ENCODE data around the gene MPEG1. TPM values are rescaled to one million over a fixed set of nuclear protein-coding genes. Genes with fewer than 3 reads are reported as not detected.

The MPEG1 gene
- total RNA-seq, 1 experiment from 2014 or later: not detected

GRCh38 chr11:59218893-59219292 is 6.2 kb upstream of the MPEG1 start:
- DNase-seq (ENCODE audit: low spot score): no peak

DNA sequence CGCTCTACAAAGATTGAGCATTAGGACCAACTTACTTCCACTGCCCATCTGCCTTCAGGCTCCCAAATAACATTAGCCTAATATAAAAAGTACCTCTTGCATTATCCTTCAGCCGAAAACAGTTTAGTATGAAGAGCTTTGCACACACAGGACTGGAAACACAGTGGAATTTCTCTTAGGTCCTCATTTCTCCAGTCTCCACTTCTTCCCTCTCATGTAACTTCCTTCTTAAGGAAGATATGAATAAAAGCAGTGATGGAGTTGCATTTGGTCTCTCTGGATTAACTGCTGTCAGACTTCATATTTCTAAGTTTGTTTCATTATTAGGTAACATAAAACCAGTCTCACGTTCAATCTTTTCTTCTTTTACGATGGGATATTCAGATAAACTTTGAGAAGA is 5.6 kb upstream of the MPEG1 start:
- DNase-seq (ENCODE audit: low spot score): no peak

DNA sequence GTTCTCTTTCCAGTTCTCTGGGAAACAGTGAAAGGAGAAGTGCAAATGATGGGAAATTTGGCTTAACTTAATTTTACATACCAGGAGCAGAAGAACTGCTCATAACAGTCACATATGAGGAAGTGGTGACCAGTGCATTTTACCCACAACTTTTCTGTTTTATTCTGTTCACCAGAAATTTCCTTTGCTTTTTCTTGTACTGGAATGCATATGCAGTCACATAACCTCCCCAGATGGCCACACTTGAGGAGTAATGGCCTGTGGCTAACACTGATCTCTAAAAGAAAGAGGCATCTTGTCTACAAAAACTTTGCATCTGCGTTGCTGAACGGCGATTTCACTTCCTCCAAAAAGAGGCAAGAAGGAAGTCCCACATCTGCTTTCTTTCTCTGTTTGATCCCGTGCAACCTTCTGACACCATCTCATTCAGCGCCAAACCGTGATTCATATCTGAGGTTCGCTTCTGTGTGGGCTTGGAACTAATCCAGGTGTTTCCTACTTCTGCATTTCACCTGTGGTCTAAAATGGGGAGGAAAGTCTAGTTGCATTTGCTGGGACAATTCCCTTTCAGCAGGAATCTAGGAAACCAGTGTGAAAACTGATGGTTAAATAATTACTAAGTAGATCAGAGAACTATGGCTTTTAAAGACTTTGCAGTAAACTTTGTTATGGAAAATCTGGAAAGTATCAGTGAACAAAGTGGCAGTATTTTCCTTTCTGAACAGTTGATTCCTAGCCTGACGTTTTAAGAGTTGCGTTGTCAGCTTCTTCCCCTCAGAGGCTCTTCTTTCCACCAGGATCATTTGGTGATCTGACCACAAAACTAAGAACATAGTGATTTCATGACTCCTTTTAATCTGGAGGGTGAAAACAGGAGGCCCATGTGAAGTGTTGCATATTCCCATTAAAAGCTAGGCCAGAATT is 4.2 kb upstream of the MPEG1 start:
- DNase-seq (ENCODE audit: low spot score): peak; percentile 16

DNA sequence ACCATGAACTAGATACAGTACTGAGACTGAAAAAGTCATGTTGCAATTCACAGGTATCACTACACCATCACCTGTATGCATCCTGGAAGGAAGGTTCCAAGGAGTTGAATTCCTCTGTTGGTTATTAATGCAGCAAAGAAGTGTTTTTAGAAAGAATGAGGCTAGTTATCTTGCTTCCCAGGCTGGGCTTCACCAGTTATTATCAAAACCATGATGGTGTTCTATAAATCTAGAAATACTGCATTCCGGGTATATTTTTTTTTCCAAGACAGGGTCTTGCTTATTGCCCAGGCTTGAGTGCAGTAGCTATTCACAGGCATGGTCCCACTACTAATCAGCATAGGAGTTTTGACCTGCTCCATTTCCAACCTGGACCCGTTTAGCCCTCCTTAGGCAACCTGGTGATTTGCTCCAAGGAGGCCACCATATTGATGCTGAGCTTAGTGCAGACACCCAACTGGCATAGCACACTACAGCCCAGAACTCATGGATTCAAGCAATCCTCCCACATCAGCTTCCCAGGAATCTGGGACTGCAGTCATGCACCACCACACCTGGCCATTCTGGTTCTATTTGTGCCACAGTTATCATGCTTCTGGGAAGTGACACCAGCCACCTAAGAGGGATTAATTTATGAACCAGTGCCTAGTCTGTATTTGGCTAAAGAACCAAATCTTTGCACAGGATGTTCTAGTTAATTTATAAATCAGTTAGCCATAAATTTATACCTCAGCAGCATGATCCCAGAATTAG is 1.6 kb upstream of the MPEG1 start:
- DNase-seq (ENCODE audit: low spot score): no peak

GRCh38 chr11:59212222-59212621 is 505 bp downstream of the MPEG1 start:
- no peak for DNase-seq (ENCODE audit: low spot score)

GRCh38 chr11:59208956-59209355 is 3.8 kb downstream of the MPEG1 start:
- DNase-seq (ENCODE audit: low spot score): no peak

DNA sequence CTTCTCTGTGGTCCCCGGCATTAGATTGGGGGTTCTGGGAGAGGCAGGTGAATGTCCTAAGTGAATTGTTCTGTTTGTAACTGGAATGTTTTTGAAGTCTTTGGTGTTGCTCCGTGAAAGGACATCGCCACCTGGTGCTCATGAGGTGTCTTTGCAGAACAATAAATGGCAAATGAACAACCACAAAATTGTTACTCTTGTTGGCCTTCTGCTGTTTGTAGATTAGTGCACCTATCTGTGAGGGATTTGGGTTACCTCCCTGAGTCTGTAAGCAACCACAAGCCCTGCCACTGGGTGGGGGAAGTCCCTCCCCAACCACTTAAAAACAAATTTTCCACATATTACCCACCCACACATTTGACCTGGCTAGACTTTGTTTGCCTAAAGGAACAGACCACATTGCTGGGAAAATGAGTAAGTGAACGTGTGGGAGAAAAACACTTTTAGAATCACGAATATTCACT is 4.7 kb downstream of the MPEG1 start:
- DNase-seq (ENCODE audit: low spot score): peak; percentile 63

DNA sequence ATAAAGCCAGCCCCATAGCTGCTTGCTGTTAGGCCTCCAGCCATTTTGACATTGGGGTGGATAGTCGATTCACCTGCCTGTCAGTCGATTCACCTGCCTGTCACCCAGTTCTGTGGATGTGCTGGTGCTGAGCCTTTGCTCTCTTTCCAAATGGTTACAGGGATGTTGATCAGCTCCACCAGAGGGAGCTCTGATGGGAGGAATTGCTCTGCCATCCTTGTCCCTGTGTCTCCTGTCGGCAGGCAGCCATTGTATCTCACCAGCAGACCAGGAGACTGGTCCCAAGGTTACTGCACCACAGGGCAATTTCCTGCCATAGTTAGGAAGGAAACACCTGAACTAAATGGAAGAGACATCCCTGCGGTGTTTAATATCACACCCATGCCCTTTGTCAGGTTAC is 6.1 kb downstream of the MPEG1 start:
- peak; percentile 41 for DNase-seq (ENCODE audit: low spot score)

DNA sequence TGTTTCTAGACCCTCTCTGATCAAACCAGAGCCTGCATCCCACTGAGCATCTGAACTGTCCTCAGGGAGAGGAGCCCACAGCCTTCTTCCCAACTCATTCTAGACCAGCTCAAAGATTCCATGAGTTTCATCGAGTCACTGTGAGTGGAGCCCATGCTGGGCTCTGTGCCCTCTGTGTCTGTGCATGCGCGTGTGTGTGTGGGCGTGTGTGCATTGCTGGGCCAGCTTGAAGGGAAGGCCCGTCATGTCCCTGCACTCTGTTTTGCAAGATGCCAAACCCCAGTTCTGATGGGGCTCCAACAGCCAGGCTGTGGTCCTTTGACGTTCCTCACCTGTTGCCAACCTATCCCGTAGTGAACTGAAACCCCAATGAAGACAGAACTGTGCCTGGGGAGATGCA is 7.1 kb downstream of the MPEG1 start:
- no peak for DNase-seq (ENCODE audit: low spot score)

GRCh38 chr11:59204746-59205145 is 8.0 kb downstream of the MPEG1 start:
- no peak for DNase-seq (ENCODE audit: low spot score)

DNA sequence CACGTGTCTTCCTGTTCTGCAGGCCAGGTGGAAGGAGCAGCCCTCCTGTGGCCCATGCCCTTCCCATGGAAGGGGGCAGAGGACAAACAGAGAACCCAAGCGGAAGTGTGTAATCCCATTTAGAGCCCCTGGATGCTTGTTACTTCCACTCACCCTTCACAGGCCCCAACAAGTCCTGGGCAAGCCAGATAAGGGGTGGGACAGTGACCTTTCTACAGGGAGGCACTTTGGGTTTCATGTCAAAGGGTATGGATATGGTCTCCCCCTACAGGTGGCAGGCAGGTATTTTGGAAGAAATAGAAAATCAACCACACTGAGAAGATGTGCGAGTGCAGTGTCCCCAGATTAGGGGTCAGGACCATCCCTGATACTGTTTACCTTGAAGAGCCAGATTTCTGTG is 11.4 kb downstream of the MPEG1 start:
- DNase-seq (ENCODE audit: low spot score): no peak

DNA sequence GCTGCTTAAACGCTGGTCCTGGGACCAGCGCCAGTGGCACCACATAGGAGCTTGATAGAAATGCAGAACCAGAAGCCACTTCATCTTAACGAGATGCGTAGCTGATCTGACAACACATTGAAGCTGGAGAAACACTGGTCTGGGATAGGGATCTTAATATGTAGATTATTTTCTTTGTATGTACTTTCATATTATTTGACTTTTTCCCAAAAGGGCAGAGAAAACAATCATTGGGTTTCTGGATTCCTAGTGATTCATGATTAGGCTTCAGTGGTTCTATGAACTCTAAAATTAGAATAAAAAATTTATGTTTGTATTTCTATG is 12.3 kb downstream of the MPEG1 start:
- no peak for DNase-seq (ENCODE audit: low spot score)

GRCh38 chr11:59199546-59200422 is 12.9 kb downstream of the MPEG1 start:
- no peak for DNase-seq (ENCODE audit: low spot score)

GRCh38 chr11:59198726-59199125 is 14.0 kb downstream of the MPEG1 start:
- no peak for DNase-seq (ENCODE audit: low spot score)

DNA sequence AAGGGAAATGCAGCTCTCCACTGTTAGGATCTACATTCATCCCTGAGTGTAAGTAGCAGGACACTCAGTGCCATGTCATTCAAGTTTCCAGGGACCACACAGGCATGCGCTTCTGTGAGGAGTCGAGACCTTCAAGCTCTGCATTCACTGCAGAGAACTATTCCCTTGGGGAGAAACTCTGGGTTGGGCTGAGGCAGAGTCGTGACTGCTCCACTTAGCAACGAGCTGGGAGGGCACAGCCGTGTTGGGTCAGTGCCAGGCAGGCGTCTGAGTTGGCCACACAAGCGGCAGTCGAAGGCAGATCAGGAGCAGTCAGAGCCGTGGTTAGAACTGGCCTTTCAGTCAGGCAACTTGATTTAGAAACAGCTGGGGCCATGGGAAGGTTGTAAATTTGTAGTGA is 14.7 kb downstream of the MPEG1 start:
- peak; percentile 50 for DNase-seq (ENCODE audit: low spot score)

DNA sequence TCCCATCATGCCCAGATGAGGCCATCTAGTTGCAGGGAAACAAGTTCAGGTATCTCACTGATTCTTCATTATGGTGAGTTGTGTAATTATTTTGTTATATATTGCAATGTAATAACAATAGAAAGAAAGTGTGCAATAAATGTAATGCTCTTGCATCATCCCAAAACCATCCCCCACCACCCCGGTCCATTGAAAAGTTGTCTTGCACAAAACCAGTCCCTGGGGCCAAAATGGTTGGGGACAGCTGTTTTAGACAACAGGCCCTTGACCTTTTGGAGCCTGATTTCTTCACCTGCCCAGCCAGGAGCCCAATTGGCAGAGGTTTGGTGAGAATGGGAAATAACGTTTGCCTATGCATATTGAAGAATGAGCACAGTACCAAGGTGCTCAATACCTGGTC is 15.9 kb downstream of the MPEG1 start:
- DNase-seq (ENCODE audit: low spot score): no peak

DNA sequence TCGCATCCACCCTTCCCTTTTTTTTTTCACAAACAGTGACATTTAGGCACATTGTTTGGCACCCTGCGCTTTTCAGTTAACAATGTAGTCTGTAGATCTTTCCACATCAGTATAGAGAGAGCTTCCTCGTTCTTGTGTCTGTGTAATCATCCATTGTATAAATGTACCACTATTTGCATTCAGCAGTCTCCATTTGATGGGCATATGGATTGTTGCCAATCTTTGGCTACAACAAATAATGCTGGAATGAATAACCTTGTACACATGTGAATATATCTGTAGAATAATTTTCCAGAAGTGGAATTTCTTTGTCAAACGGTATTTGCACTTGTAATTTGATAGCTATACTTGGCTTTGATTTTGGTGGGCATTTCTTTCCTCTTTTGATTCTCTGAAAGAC is 17.1 kb downstream of the MPEG1 start:
- no peak for DNase-seq (ENCODE audit: low spot score)

DNA sequence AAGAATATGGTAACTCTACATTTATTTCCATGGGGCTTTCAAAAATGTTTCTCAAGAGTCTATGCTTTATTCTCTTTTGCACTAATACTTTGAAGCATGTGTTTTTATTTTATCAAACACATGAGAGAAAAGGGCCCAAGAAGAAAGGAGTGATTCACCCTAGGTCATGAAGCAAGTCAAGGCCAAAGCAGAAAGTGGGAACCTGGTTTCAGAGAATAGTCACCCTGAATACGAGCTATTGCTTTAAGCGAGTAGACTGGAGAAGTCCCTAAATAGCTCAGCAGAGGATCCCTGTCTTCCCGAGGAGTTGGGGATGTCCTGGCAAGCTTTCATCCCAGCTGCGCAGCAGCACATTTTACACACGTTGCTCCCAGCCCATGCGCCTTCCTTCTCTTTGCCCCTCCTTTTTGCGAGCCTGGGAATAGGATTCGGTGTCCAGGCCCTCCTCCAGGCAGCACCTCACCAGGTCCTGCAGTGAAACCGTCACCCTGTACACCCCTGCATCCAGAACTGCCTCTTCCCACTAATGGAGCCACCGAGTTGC is 19.1 kb downstream of the MPEG1 start:
- no peak for DNase-seq (ENCODE audit: low spot score)

GRCh38 chr11:59192446-59193020 is 20.2 kb downstream of the MPEG1 start:
- no peak for DNase-seq (ENCODE audit: low spot score)

- no peak for DNase-seq (ENCODE audit: low spot score)
These were observed 20.8 kb downstream of the MPEG1 start for GRCh38 chr11:59191890-59192289.

- DNase-seq (ENCODE audit: low spot score): no peak
These were observed 21.6 kb downstream of the MPEG1 start for GRCh38 chr11:59191095-59191494.
